K562 (cell line): ENCODE measurements around the gene MAP1LC3B2. TPM values are rescaled to one million over a fixed set of nuclear protein-coding genes. Genes with fewer than 3 reads are reported as not detected.
A peak's percentile ranks its signal among the peaks of the same experiment; 100 is the strongest.

Source experiments
- ARNT ChIP-seq, 2 experiments: fragments of 450-650 bp; IDR thresholded peaks; 2 replicates each; pipeline ENCODE4 v1.6.1; 2016; ENCODE audit warnings: mild to moderate bottlenecking in 1 of 2
- ELF2 ChIP-seq: fragments of 250-450 bp; sonication (Bioruptor Pico); IDR thresholded peaks from 2 replicates; pipeline ENCODE4 v1.5.0; 2021; ENCODE audit warnings: mild to moderate bottlenecking
- ELF4 ChIP-seq: fragments of 450-650 bp; formaldehyde crosslinking; IDR thresholded peaks from 2 replicates; pipeline ENCODE4 v1.4.0; 2022; ENCODE audit warnings: missing genetic modification characterization
- HDAC2 ChIP-seq: fragments of 450-650 bp; IDR thresholded peaks from 2 replicates; pipeline ENCODE4 v1.6.1; 2016; ENCODE audit warnings: mild to moderate bottlenecking
- KDM1A ChIP-seq, 2 experiments: fragments of 450-650 bp; IDR thresholded peaks; 2 replicates each; pipeline ENCODE4 v1.6.1; 2016; ENCODE audit warnings: mild to moderate bottlenecking in 2 of 2
- KDM4B ChIP-seq, 2 experiments: fragments of 450-650 bp in 1 of 2; sonication (generic) in 1 of 2; IDR thresholded peaks; 2 replicates each; pipeline ENCODE4 v1.6.1; 2016 to 2017; ENCODE audit warnings: borderline replicate concordance in 2 of 2, antibody characterized with exemption in 1 of 2, low read depth in 1 of 2, mild to moderate bottlenecking in 1 of 2
- LARP7 ChIP-seq: fragments of 450-650 bp; IDR thresholded peaks from 2 replicates; pipeline ENCODE4 v1.6.1; 2016
- MYBL2 ChIP-seq, 2 experiments: fragments of 450-650 bp in 1 of 2; sonication (generic) in 1 of 2; formaldehyde crosslinking in 1 of 2; IDR thresholded peaks; 2 replicates each; pipeline versions ENCODE4 v1.6.1 to v1.8.1; 2017 to 2022; ENCODE audit warnings: borderline replicate concordance in 1 of 2, inconsistent platforms in 1 of 2, low read depth in 1 of 2, mild to moderate bottlenecking in 1 of 2, missing genetic modification reagents in 1 of 2, moderate library complexity in 1 of 2
- NFE2L1 ChIP-seq: fragments of 450-650 bp; IDR thresholded peaks from 2 replicates; pipeline ENCODE4 v1.6.1; 2016; ENCODE audit warnings: missing genetic modification characterization, low read depth, mild to moderate bottlenecking, missing compliant biosample characterization, moderate library complexity, borderline replicate concordance
- PHF8 ChIP-seq: fragments of 200-600 bp; sonication (generic); IDR thresholded peaks from 2 replicates; pipeline ENCODE4 v1.6.1; 2012; ENCODE audit warnings: mixed run types, mild to moderate bottlenecking, inconsistent platforms, low read length, moderate library complexity, borderline replicate concordance
- POLR2AphosphoS2 ChIP-seq: IDR thresholded peaks from 2 replicates; pipeline ENCODE4 v1.6.1; 2012; ENCODE audit warnings: low read length, improper control_type of control experiment
- PRPF4 ChIP-seq: fragments of 200-400 bp; formaldehyde crosslinking; IDR thresholded peaks from one replicate; pipeline ENCODE4 v1.6.1; 2017; ENCODE audit warnings: low read length, low read depth, mild to moderate bottlenecking; ENCODE audit not compliant: insufficient read depth, poor library complexity, severe bottlenecking
- RCOR1 ChIP-seq, 2 experiments: IDR thresholded peaks; 2 replicates each; pipeline ENCODE4 v1.6.1; 2012; ENCODE audit warnings: low read depth in 2 of 2, low read length in 2 of 2, borderline replicate concordance in 1 of 2, improper control_type of control experiment in 1 of 2
- SMAD1 ChIP-seq: fragments of 150-350 bp; IDR thresholded peaks from 2 replicates; pipeline ENCODE4 v1.6.1; 2014; ENCODE audit warnings: low read length, low read depth; ENCODE audit not compliant: partially characterized antibody
- SP1 ChIP-seq: sonication (generic); formaldehyde crosslinking; IDR thresholded peaks from 2 replicates; pipeline ENCODE4 v1.8.1; 2022; ENCODE audit warnings: mild to moderate bottlenecking, missing genetic modification reagents
- TAL1 ChIP-seq: fragments of 450-650 bp; IDR thresholded peaks from 2 replicates; pipeline ENCODE4 v1.6.1; 2016; ENCODE audit warnings: mild to moderate bottlenecking
- TEAD4 ChIP-seq, 2 experiments: sonication (generic) in 1 of 2; formaldehyde crosslinking in 1 of 2; IDR thresholded peaks; 2 replicates each; pipeline versions ENCODE4 v1.6.1 to v1.8.0; 2012 to 2022; ENCODE audit warnings: borderline replicate concordance in 1 of 2, inconsistent platforms in 1 of 2, low read length in 1 of 2, mild to moderate bottlenecking in 1 of 2, missing genetic modification reagents in 1 of 2
- VEZF1 ChIP-seq: fragments of 200-800 bp; sonication (Bioruptor generic); IDR thresholded peaks from 2 replicates; pipeline ENCODE4 v1.6.1; 2017; ENCODE audit warnings: missing genetic modification characterization, missing compliant biosample characterization
- ZEB2 ChIP-seq: fragments of 450-650 bp; IDR thresholded peaks from 2 replicates; pipeline ENCODE4 v1.6.1; 2016
- ZNF134 ChIP-seq: fragments of 250-450 bp; sonication (Bioruptor Pico); conservative IDR thresholded peaks from 2 replicates; pipeline ENCODE4 v1.4.0; 2020
- ZNF217 ChIP-seq: sonication (generic); formaldehyde crosslinking; IDR thresholded peaks from 2 replicates; pipeline ENCODE4 v1.8.0; 2022; ENCODE audit warnings: mild to moderate bottlenecking, missing genetic modification reagents
- ZNF586 ChIP-seq: fragments of 450-650 bp; formaldehyde crosslinking; conservative IDR thresholded peaks from 2 replicates; pipeline ENCODE4 v1.4.0; 2020; ENCODE audit warnings: mild to moderate bottlenecking, moderate library complexity
- polyA plus RNA-seq, 8 experiments: library from polyadenylated mRNA; depleted of rRNA in 4 of 8; stranded (reverse) in 5 of 8; unstranded in 3 of 8; fragments of >200 nt; fragmentation: Nextera tagmentation in 2 of 8; fragmentation: Illumina TruSeq in 1 of 8; extraction: Ambion mirVana in 2 of 8; extraction: Trizol in 1 of 8; gene quantifications; 2 replicates each; pipeline versions ENCODE4 v1.2.1 to v1.2.3, GENCODE V29; 2011 to 2014; ENCODE audit warnings: inconsistent platforms in 1 of 8, missing spikeins in 1 of 8
- total RNA-seq, 7 experiments: library from RNA; depleted of rRNA in 6 of 7; stranded (reverse); fragments of >200 nt in 6 of 7; fragmentation: Illumina TruSeq in 2 of 7; extraction: Trizol in 2 of 7; gene quantifications; 2 replicates each; pipeline versions ENCODE4 v1.2.1 to v1.2.3, GENCODE V29; 2011 to 2021; ENCODE audit warnings: low replicate concordance in 1 of 7
- TF ChIP-seq, protein P1 (sequence below): fragments of 450-650 bp; formaldehyde crosslinking; IDR thresholded peaks from 2 replicates; pipeline ENCODE4 v1.4.0; 2022; ENCODE audit warnings: missing genetic modification characterization
- TF ChIP-seq, protein P2 (sequence below): sonication (generic); formaldehyde crosslinking; IDR thresholded peaks from 2 replicates; pipeline ENCODE4 v1.8.1; 2023; ENCODE audit warnings: mild to moderate bottlenecking, missing genetic modification reagents, moderate library complexity

Gene MAP1LC3B2
- total and polyA plus RNA-seq, 9 of the 15 experiments (the other 6 are each of a cell fraction or from before 2014, with no cell fraction given) = 0.53 to 2.8 (median 0.76) TPM; not detected in 2

- TF ChIP-seq VEZF1 (CRISPR knock-in tag) (peak; percentile 99), ZEB2 (peak; percentile 43; the same call in 1 of the 2 replicates), ZNF134 (CRISPR knock-in tag) (no peak; the same call in 1 of the 2 replicates), TAL1 (peak; percentile 92), RCOR1 (IDR thresholded peaks at IDR 0.05; ENCODE audit: borderline replicate concordance in 1 of 2, low read depth in 2 of 2, low read length in 2 of 2) (peak; percentile 91 to 94), ELF2 (CRISPR knock-in tag) (peak; percentile 12; the same call in 1 of the 2 replicates), ZNF586 (no peak), PHF8 (peak; percentile 67; the same call in 1 of the 2 replicates), ZNF217 (CRISPR knock-in tag) (no peak), POLR2AphosphoS2 (no peak), LARP7 (no peak), HDAC2 (peak; percentile 71), SMAD1 (peak; percentile 23), MYBL2 (IDR thresholded peaks at IDR 0.05; ENCODE audit: low read depth) (peak; percentile 67; the same call in 1 of the 2 replicates), MYBL2 (CRISPR knock-in tag; IDR thresholded peaks at IDR 0.05; ENCODE audit: borderline replicate concordance) (no peak), KDM4B (IDR thresholded peaks at IDR 0.05; ENCODE audit: borderline replicate concordance in 2 of 2, low read depth in 1 of 2) (peak in 1 of 2 experiments; percentile 86; a peak in 1 of 4 replicates), KDM1A (IDR thresholded peaks at IDR 0.05) (peak; percentile 82 to 88), ELF4 (CRISPR knock-in tag) (peak; percentile 51; the same call in 1 of the 2 replicates), SP1 (CRISPR knock-in tag) (peak; percentile 60; the same call in 1 of the 2 replicates), NFE2L1 (peak; percentile 77), ARNT (IDR thresholded peaks at IDR 0.05) (peak in 1 of 2 experiments; percentile 75; a peak in 3 of 4 replicates), PRPF4 (no peak), TEAD4 (IDR thresholded peaks at IDR 0.05; ENCODE audit: low read length) (peak; percentile 92), TEAD4 (CRISPR knock-in tag; IDR thresholded peaks at IDR 0.05; ENCODE audit: borderline replicate concordance) (no peak)
- TF ChIP-seq, protein P1, sequence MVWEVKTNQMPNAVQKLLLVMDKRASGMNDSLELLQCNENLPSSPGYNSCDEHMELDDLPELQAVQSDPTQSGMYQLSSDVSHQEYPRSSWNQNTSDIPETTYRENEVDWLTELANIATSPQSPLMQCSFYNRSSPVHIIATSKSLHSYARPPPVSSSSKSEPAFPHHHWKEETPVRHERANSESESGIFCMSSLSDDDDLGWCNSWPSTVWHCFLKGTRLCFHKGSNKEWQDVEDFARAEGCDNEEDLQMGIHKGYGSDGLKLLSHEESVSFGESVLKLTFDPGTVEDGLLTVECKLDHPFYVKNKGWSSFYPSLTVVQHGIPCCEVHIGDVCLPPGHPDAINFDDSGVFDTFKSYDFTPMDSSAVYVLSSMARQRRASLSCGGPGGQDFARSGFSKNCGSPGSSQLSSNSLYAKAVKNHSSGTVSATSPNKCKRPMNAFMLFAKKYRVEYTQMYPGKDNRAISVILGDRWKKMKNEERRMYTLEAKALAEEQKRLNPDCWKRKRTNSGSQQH (CRISPR knock-in tag) = no peak
- TF ChIP-seq, protein P2, sequence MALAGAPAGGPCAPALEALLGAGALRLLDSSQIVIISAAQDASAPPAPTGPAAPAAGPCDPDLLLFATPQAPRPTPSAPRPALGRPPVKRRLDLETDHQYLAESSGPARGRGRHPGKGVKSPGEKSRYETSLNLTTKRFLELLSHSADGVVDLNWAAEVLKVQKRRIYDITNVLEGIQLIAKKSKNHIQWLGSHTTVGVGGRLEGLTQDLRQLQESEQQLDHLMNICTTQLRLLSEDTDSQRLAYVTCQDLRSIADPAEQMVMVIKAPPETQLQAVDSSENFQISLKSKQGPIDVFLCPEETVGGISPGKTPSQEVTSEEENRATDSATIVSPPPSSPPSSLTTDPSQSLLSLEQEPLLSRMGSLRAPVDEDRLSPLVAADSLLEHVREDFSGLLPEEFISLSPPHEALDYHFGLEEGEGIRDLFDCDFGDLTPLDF (CRISPR knock-in tag) = 0 out of 2 replicates have a peak, but pooled peaks have one; percentile 25
These were observed at the start of gene MAP1LC3B2 (continued) for GRCh38 chr12:116559162-116559935.
